ENCODE measurements around the gene CSTF3.
"Not testable (repeated sequence)": the region's sequence is repeated elsewhere in the genome, so short reads cannot be mapped to it uniquely, and the experiment has no call there.

CSTF3 gene

DNA sequence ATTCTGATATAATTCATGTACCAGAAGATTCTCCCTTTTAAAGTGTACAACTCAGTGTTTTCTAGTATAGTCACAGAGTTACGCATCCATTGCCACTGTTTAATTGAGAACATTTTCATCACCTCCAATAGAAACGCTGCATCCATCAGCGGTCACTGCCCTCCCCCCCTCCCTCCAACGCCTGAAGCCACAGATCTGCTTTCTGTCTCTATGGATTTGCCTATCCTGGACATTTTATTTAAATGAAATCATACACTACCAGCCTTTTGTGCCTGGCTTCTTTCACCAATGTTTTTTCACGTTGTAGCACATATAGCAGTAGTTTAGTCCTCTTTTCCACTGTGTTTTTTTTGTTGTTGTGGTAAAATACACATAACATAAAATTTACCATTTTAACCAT is 99.1 kb downstream of the CSTF3 start:
- TF ChIP-seq, protein P1, sequence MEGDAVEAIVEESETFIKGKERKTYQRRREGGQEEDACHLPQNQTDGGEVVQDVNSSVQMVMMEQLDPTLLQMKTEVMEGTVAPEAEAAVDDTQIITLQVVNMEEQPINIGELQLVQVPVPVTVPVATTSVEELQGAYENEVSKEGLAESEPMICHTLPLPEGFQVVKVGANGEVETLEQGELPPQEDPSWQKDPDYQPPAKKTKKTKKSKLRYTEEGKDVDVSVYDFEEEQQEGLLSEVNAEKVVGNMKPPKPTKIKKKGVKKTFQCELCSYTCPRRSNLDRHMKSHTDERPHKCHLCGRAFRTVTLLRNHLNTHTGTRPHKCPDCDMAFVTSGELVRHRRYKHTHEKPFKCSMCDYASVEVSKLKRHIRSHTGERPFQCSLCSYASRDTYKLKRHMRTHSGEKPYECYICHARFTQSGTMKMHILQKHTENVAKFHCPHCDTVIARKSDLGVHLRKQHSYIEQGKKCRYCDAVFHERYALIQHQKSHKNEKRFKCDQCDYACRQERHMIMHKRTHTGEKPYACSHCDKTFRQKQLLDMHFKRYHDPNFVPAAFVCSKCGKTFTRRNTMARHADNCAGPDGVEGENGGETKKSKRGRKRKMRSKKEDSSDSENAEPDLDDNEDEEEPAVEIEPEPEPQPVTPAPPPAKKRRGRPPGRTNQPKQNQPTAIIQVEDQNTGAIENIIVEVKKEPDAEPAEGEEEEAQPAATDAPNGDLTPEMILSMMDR (IDR thresholded peaks at IDR 0.05; ENCODE audit: extremely low read depth, insufficient read depth, missing control alignments), result no peak
- in situ Hi-C loops (cut with MboI; ENCODE audit: low pct_unique_long_range_greater_than_20kb, low sequenced_read_pairs, unreplicated experiment), result no loop called here
- no peak for DNase-seq (ENCODE audit: low spot score)

DNA sequence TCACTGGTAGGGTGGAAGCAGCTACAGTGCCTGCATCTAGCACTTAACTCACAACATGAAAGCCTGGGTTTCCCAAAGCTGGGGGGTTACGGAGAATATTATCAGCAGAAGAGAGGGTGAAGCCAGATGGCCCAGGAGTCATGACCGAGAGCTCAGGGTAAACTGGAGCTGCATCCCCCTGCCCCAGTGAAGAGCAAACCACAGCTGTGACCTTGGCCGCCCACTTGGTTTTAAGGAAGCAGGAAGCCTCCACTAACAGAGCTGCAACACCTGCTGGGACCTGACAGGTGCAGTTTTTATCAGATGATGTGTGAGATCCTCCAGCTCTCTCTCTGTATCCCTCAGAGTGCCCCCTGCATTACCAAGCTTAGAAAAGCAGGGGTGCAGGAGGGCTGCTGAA is 101.0 kb downstream of the CSTF3 start:
- TF ChIP-seq, protein P1 (IDR thresholded peaks at IDR 0.05; ENCODE audit: extremely low read depth, insufficient read depth, missing control alignments), result no peak
- DNase-seq (ENCODE audit: low spot score), result no peak
- in situ Hi-C loops (cut with MboI; ENCODE audit: low pct_unique_long_range_greater_than_20kb, low sequenced_read_pairs, unreplicated experiment), result no loop called here

DNA sequence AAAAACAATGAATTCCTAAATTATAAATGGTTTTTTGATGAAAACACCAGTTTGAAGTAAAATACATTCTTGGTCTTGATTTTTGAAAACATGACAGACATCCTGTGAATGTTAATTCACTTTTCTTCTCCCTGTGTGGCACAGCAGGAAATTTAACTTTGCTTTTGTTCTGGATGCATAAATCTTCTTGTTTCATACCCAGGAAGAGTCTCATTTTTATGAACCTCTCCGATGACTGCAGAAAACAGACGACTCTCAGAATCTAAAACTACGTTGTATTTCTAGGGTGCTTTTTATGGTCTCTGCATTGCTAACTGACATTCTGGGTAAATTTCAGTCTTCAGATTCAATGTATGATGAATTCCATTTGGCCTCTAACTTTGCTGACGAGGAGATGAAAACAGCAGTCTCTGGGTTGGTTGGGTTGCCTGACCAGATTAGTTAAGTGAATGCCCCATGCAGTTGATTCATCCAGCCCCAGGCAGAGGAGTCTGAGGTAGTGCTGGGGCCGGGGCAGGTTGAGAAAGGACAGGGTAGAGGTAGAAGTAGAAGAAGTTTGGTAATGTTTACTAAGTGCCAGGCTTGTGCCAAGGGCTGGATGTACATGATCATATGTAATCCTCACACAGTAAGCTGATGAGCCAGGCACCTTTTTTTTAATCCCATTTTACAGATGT is 101.8 kb downstream of the CSTF3 start:
- TF ChIP-seq, protein P1 (IDR thresholded peaks at IDR 0.05; ENCODE audit: extremely low read depth, insufficient read depth, missing control alignments), result no peak
- in situ Hi-C loops (cut with MboI; ENCODE audit: low pct_unique_long_range_greater_than_20kb, low sequenced_read_pairs, unreplicated experiment), result no loop called here
- DNase-seq (ENCODE audit: low spot score), result no peak

DNA sequence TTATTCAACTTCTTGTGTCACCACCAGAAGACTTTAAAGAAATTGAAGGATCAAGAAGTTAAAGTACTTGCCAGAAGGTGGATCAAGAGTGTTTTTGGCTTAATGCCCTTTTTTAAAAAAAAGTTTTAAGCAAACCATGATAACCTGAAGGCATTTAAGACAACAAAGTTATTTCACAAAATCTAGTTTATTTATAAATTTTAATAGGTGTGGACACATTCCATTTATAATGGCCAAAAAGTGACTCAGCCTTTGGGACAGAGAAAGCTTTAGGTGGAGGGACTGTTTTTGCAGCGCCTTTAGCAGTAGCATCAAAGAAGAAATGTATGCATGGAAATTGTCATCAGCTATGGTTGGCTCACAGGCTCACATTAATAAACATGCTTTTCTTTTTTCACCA is 104.0 kb downstream of the CSTF3 start:
- in situ Hi-C loops (cut with MboI; ENCODE audit: low pct_unique_long_range_greater_than_20kb, low sequenced_read_pairs, unreplicated experiment), result no loop called here

DNA sequence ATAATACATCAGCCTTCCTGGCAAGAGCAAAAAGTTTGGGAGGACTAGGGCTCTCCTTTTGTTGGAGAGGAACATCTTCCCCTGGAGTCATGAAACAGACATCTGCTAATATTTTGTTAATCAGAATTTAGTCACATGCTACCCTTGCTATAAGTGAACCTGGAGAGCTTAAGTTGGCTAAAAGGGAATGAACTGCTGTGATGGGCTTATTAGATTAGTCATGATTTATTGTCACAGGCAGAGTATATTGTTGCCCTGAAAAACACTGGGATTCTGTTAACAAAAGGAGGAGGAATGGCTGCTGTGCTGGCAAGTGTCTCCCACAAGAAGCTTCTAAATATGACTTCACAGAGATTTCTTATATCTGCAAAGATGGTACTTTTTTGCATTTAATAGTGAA is 105.9 kb downstream of the CSTF3 start:
- DNase-seq (ENCODE audit: low spot score), result no peak
- TF ChIP-seq, protein P1 (IDR thresholded peaks at IDR 0.05; ENCODE audit: extremely low read depth, insufficient read depth, missing control alignments), result no peak
- in situ Hi-C loops (cut with MboI; ENCODE audit: low pct_unique_long_range_greater_than_20kb, low sequenced_read_pairs, unreplicated experiment), result no loop called here

More for the DNA sequence above, 104.0 kb downstream of the CSTF3 start:
- no peak for DNase-seq (ENCODE audit: low spot score)
- TF ChIP-seq, protein P1 (IDR thresholded peaks at IDR 0.05; ENCODE audit: extremely low read depth, insufficient read depth, missing control alignments), result no peak

DNA sequence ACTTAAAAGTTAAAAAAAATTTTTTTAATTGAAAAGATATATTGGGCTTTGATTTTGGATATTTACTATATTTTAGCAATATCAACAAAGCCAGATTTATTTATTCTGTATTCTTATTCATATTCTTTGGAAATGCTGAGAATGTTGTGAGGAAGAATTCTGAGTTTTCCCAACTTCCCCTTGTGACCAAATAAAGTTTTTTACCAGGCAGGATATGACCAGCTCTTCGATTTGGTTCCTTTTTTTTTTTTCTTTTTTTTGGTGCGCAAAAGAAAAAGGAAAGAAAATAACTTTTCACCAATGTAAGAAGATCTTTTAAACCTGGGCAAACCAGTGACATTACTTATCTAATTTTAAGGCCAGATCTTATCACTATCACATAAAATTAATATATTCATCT is 109.0 kb downstream of the CSTF3 start:
- TF ChIP-seq, protein P1 (IDR thresholded peaks at IDR 0.05; ENCODE audit: extremely low read depth, insufficient read depth, missing control alignments), result no peak
- no peak for DNase-seq (ENCODE audit: low spot score)
- in situ Hi-C loops (cut with MboI; ENCODE audit: low pct_unique_long_range_greater_than_20kb, low sequenced_read_pairs, unreplicated experiment), result no loop called here

DNA sequence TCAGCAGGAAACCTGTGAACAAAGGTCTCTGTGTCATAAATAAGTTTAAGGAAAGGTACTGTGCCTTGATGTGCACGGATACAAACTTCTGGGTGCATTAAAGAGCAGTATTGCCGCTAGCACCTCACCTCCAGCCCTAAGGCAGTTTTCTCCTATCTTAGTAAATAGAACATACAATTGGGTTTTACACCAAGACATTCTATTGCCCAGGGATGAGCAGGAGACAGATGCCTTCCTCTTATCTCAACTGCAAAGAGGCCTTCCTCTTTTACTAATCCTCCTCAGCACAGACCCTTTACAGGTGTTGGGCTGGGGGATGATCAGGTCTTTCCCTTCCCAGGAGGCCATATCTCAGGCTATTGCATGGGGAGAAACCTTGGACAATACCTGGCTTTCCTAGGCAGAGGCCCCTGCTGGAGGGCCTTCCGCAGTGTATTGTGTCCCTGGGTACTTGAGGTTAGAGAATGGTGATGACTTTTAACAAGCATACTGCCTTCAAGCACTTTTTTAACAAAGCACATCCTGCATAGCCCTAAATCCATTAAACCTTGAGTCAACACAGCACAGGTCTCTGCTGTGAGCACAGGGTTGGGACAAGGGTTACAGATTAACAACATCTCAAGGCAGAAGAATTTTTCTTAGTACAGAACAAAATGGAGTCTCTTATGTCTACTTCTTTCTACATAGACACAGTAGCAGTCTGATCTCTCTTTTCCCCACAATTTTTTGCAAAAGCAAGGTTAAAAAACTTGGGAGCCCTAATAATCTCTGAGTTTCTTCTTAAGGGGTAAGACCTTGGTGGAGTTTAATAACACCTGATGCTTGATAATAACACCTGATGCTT is 111.5 kb downstream of the CSTF3 start:
- DNase-seq (ENCODE audit: low spot score); in situ Hi-C loops (cut with MboI; ENCODE audit: low pct_unique_long_range_greater_than_20kb, low sequenced_read_pairs, unreplicated experiment): not testable (repeated sequence)

DNA sequence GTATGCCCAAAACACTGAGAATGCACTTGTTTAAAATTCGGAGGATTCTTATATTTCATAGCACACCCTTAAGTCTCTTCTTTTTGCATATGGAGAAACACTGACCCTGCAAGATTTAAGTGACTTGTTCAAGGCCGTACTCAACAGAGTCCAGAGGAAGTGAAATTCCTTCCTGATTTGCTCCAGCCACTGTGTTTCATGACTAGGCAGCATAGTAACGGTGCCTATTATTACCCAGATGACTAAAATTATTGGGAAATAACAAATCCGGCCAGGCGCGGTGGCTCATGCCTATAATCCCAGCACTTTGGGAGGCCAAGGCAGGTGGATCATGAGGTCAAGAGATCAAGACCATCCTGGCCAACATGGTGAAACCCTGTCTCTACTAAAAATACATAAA is 112.6 kb downstream of the CSTF3 start:
- in situ Hi-C loops (cut with MboI; ENCODE audit: low pct_unique_long_range_greater_than_20kb, low sequenced_read_pairs, unreplicated experiment); DNase-seq (ENCODE audit: low spot score): not testable (repeated sequence)

All from GM13977 (cell line).